Measurements from ENCODE around the gene SLC39A11.

DNA sequence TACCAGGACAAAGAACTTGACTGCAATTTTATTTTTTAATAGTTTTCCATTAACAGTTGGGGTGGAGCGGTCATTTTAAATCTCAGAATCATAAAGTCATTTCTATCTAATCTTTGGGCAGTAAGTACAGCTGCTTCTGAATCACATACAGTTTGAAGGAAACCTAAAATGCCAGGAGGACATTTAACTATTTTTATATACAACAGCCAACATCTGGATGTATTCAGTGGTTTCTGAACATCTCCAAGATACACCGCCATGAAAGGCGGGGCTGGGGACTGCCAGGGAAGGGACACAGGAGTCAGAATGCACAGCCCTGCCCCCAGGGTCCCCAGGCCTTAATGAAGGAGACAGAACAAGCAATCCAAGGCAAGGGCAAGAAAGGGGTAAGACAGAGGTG lies 392.3 kb downstream of the SLC39A11 start:
- TF ChIP-seq, protein P1, sequence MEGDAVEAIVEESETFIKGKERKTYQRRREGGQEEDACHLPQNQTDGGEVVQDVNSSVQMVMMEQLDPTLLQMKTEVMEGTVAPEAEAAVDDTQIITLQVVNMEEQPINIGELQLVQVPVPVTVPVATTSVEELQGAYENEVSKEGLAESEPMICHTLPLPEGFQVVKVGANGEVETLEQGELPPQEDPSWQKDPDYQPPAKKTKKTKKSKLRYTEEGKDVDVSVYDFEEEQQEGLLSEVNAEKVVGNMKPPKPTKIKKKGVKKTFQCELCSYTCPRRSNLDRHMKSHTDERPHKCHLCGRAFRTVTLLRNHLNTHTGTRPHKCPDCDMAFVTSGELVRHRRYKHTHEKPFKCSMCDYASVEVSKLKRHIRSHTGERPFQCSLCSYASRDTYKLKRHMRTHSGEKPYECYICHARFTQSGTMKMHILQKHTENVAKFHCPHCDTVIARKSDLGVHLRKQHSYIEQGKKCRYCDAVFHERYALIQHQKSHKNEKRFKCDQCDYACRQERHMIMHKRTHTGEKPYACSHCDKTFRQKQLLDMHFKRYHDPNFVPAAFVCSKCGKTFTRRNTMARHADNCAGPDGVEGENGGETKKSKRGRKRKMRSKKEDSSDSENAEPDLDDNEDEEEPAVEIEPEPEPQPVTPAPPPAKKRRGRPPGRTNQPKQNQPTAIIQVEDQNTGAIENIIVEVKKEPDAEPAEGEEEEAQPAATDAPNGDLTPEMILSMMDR (IDR thresholded peaks at IDR 0.05), result no peak
- TF ChIP-seq POLR2AphosphoS5 (IDR thresholded peaks at IDR 0.05) (no peak), POLR2A (IDR thresholded peaks at IDR 0.05) (no peak)
